VCaP (cell line): ENCODE measurements around the gene WDR33.

Source experiments
- H3K27ac ChIP-seq: fragments of 450-650 bp; 2 replicates; pipeline ENCODE4 v1.5.1; 2017
- TF ChIP-seq, protein P1 (sequence below): fragments of 450-650 bp; conservative IDR thresholded peaks from 2 replicates; pipeline ENCODE4 v1.5.1; 2017; ENCODE audit warnings: mild to moderate bottlenecking, moderate library complexity

Gene WDR33

GRCh38 chr2:127661949-127662510, 148.9 kb downstream of the WDR33 start:
- no peak overlapping the region for H3K27ac ChIP-seq
- TF ChIP-seq, protein P1, sequence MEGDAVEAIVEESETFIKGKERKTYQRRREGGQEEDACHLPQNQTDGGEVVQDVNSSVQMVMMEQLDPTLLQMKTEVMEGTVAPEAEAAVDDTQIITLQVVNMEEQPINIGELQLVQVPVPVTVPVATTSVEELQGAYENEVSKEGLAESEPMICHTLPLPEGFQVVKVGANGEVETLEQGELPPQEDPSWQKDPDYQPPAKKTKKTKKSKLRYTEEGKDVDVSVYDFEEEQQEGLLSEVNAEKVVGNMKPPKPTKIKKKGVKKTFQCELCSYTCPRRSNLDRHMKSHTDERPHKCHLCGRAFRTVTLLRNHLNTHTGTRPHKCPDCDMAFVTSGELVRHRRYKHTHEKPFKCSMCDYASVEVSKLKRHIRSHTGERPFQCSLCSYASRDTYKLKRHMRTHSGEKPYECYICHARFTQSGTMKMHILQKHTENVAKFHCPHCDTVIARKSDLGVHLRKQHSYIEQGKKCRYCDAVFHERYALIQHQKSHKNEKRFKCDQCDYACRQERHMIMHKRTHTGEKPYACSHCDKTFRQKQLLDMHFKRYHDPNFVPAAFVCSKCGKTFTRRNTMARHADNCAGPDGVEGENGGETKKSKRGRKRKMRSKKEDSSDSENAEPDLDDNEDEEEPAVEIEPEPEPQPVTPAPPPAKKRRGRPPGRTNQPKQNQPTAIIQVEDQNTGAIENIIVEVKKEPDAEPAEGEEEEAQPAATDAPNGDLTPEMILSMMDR: no peak

- TF ChIP-seq, protein P1: no peak
- no peak overlapping the region for H3K27ac ChIP-seq
Measured at GRCh38 chr2:127661072-127661649, 149.8 kb downstream of the WDR33 start.

GRCh38 chr2:127660291-127660578, 150.7 kb downstream of the WDR33 start:
- TF ChIP-seq, protein P1: no peak
- no peak overlapping the region for H3K27ac ChIP-seq

- TF ChIP-seq, protein P1: no peak
- H3K27ac ChIP-seq: no peak overlapping the region
Measured at GRCh38 chr2:127659408-127660290, 151.3 kb downstream of the WDR33 start.

- TF ChIP-seq, protein P1: no peak
- no peak overlapping the region for H3K27ac ChIP-seq
Measured at GRCh38 chr2:127658641-127659407, 152.1 kb downstream of the WDR33 start.

GRCh38 chr2:127658146-127658545, 152.8 kb downstream of the WDR33 start:
- no peak overlapping the region for H3K27ac ChIP-seq
- TF ChIP-seq, protein P1: no peak

DNA sequence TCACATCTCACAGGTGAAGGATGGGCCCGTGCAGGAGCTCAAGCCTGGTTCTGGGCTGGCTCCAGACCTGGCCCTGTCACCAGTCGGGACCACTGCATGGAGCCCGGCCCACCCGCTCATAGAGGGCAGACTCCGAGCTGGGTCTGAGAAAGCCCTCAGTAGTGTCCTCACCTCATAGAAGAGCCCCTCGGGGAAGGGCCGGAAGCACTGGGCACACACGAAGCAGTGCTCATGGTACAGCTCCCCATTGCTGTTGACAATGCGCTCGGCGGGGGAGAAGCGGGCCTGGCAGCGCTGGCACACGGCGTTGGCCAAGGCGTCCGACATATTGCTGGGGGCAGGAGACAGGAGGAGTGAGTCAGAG, 153.8 kb downstream of the WDR33 start:
- TF ChIP-seq, protein P1: no peak
- H3K27ac ChIP-seq: no peak overlapping the region
